Thoracic aorta endothelial cell (primary cell): ENCODE measurements around the gene TBL1X. TPM values are rescaled to one million over a fixed set of nuclear protein-coding genes. Genes with fewer than 3 reads are reported as not detected.

Experiments used
- total RNA-seq: library from RNA; depleted of rRNA; stranded (reverse); fragments of >200 nt; gene quantifications from 2 replicates; pipeline ENCODE4 v1.2.3, GENCODE V29; 2012

The TBL1X gene
- 22.9 and 28.1 TPM in 2 replicates for total RNA-seq

GRCh38 chrX:9464435-9465371 is at the start of gene TBL1X:
Gene TBL1X, plus strand, starts transcription at chrX:9465058. Its CDS starts 188,529 bp downstream, at chrX:9653587.

GRCh38 chrX:9765737-9766097 is 300.9 kb downstream of the TBL1X start, which contains the start of gene GPR143:
Gene GPR143, minus strand, starts transcription at chrX:9765847. Its CDS starts 30 bp downstream, at chrX:9765817.

GRCh38 chrX:9785944-9786797 is 321.3 kb downstream of the TBL1X start, which contains the start of gene SHROOM2:
Gene SHROOM2, plus strand, starts transcription at chrX:9786429. Its CDS starts 117 bp downstream, at chrX:9786546.

